Body of pancreas (tissue), 4 donors: Measurements from ENCODE around the gene PRICKLE4. TPM values are rescaled to one million over a fixed set of nuclear protein-coding genes. Genes with fewer than 3 reads are reported as not detected.

Experiments used
- ATAC-seq: fragments of 150-250 bp; one replicate; pipeline ENCODE4 v1.9.1; 2016
- DNase-seq, 4 donors: peaks; one replicate each; pipeline ENCODE4 v3.0.0-alpha.2; 2019
- H3K27ac ChIP-seq, 4 donors: fragments of 200-600 bp; sonication (generic); 1 replicate in 3 of 4; 2 replicates in 1 of 4; pipeline versions ENCODE4 v1.5.1 to v1.6.1; 2016 to 2019; ENCODE audit warnings: mild to moderate bottlenecking in 1 of 4, mixed read lengths in 1 of 4, moderate library complexity in 1 of 4
- H3K27me3 ChIP-seq, 2 donors: fragments of 200-600 bp; sonication (generic); one replicate each; pipeline ENCODE4 v1.6.0; 2016; ENCODE audit warnings: mild to moderate bottlenecking in 1 of 2
- H3K36me3 ChIP-seq, 2 donors: fragments of 200-600 bp; sonication (generic); replicated peaks in 1 of 2; 2 replicates each; pipeline ENCODE4 v1.5.1; 2016; ENCODE audit warnings: low read depth in 2 of 2; ENCODE audit not compliant: insufficient read depth in 1 of 2
- H3K4me1 ChIP-seq: fragments of 200-600 bp; sonication (generic); one replicate; pipeline ENCODE4 v1.6.0; 2016
- H3K4me3 ChIP-seq, 2 donors: fragments of 200-600 bp; sonication (generic); 1 replicate in 1 of 2; 2 replicates in 1 of 2; pipeline ENCODE4 v1.5.1; 2016 to 2019
- H3K9me3 ChIP-seq, 3 donors: fragments of 200-600 bp; sonication (generic); 1 replicate in 2 of 3; 2 replicates in 1 of 3; pipeline ENCODE4 v1.5.1; 2016
- POLR2A ChIP-seq, 3 donors: fragments of 450-650 bp; IDR thresholded peaks; one replicate each; pipeline ENCODE4 v1.6.1; 2016; ENCODE audit warnings: antibody characterized with exemption in 3 of 3, mild to moderate bottlenecking in 2 of 3
- WGBS, 2 donors: methylation state at CpG; one replicate each; pipeline ENCODE4 v1.1.5; 2017; 5-methylcytosine and 5-hydroxymethylcytosine counted together
- intact Hi-C: fragments of 100-400 bp; cut with DNase I; formaldehyde crosslinking; loops from one replicate; pipeline ENCODE4 v1.15.1; 2023
- total RNA-seq, 2 donors: library from RNA; depleted of rRNA; stranded (reverse); fragments of >200 nt; gene quantifications; one replicate each; pipeline ENCODE4 v1.1.0, GENCODE V29; 2016
- TF ChIP-seq, protein P1 (sequence below), 7 experiments: fragments of 450-650 bp in 4 of 7; fragments of 200-600 bp in 3 of 7; sonication (generic) in 3 of 7; IDR thresholded peaks; one replicate each; pipeline ENCODE4 v1.5.1; 2016 to 2019; ENCODE audit warnings: antibody characterized with exemption in 7 of 7

PRICKLE4 gene
- total RNA-seq, 2 donors from 2014 or later = 4.4 to 16.8 TPM

GRCh38 chr6:41756354-41756753 lies 24.2 kb upstream of the PRICKLE4 start:
- TF ChIP-seq, protein P1, sequence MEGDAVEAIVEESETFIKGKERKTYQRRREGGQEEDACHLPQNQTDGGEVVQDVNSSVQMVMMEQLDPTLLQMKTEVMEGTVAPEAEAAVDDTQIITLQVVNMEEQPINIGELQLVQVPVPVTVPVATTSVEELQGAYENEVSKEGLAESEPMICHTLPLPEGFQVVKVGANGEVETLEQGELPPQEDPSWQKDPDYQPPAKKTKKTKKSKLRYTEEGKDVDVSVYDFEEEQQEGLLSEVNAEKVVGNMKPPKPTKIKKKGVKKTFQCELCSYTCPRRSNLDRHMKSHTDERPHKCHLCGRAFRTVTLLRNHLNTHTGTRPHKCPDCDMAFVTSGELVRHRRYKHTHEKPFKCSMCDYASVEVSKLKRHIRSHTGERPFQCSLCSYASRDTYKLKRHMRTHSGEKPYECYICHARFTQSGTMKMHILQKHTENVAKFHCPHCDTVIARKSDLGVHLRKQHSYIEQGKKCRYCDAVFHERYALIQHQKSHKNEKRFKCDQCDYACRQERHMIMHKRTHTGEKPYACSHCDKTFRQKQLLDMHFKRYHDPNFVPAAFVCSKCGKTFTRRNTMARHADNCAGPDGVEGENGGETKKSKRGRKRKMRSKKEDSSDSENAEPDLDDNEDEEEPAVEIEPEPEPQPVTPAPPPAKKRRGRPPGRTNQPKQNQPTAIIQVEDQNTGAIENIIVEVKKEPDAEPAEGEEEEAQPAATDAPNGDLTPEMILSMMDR (IDR thresholded peaks at IDR 0.05) = no peak
- TF ChIP-seq POLR2A (IDR thresholded peaks at IDR 0.05) = no peak
- Histone ChIP-seq H3K4me3 (no peak overlapping the region), H3K36me3 (no peaks in the 10 kb centered on the region), H3K27me3 (no peaks in the 10 kb centered on the region), H3K9me3 (no peaks in the 10 kb centered on the region), H3K27ac (no peak overlapping the region), H3K4me1 (no peaks in the 10 kb centered on the region)
- intact Hi-C loops = no loop called here
- 66 to 82% methylated on average over 13 of the region's 13 CpGs for WGBS, 2 donors
- ATAC-seq (no peak), DNase-seq (no peak)

DNA sequence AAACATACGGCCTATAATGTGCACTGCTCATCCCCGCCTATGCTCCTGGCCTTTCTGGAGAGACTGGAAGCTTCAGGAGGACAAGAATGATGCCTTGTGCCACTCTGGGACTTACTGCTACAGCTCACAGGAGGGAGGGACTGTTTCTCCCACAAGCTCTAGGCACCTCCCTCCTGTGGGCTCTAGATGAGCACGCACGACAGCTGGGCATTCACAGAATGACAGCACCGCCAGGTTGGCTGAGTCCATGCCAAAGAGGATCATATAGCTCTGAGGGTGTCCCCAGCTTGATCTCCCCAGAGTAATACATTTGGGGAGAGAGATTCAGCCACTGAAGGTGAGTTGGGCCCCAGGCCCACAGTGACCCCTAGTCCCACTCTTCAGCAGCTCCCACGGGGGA lies 23.3 kb upstream of the PRICKLE4 start:
- Histone ChIP-seq H3K27me3 (no peaks in the 10 kb centered on the region), H3K4me3 (no peak overlapping the region), H3K36me3 (no peaks in the 10 kb centered on the region), H3K4me1 (no peaks in the 10 kb centered on the region), H3K27ac (no peak overlapping the region), H3K9me3 (no peaks in the 10 kb centered on the region)
- TF ChIP-seq POLR2A (IDR thresholded peaks at IDR 0.05) = no peak
- TF ChIP-seq, protein P1 (IDR thresholded peaks at IDR 0.05) = no peak
- intact Hi-C loops = no loop called here
- DNase-seq = no peak
- WGBS, 2 donors = 59 to 79% methylated on average over 4 to 6 of the region's 6 CpGs
- ATAC-seq = no peak

- WGBS, 2 donors = 38 to 65% methylated on average over 3 to 8 of the region's 8 CpGs
- Histone ChIP-seq H3K4me3 (no peak overlapping the region), H3K27ac (no peak overlapping the region), H3K27me3 (no peaks in the 10 kb centered on the region), H3K36me3 (no peaks in the 10 kb centered on the region), H3K9me3 (no peaks in the 10 kb centered on the region), H3K4me1 (no peaks in the 10 kb centered on the region)
- DNase-seq (no peak), ATAC-seq (no peak)
- TF ChIP-seq POLR2A (IDR thresholded peaks at IDR 0.05) = no peak
- TF ChIP-seq, protein P1 (IDR thresholded peaks at IDR 0.05) = no peak
- intact Hi-C loops = no loop called here
Observed at GRCh38 chr6:41757931-41758640, 22.5 kb upstream of the PRICKLE4 start.

GRCh38 chr6:41758641-41759035 lies 21.9 kb upstream of the PRICKLE4 start:
- Histone ChIP-seq H3K9me3 (no peaks in the 10 kb centered on the region), H3K27me3 (no peaks in the 10 kb centered on the region), H3K27ac (no peak overlapping the region), H3K4me1 (no peaks in the 10 kb centered on the region), H3K36me3 (no peaks in the 10 kb centered on the region), H3K4me3 (no peak overlapping the region)
- intact Hi-C loops = no loop called here
- DNase-seq (no peak), ATAC-seq (no peak)
- WGBS, 2 donors = 75 to 80% methylated on average over 1 to 6 of the region's 6 CpGs
- TF ChIP-seq, protein P1 (IDR thresholded peaks at IDR 0.05) = no peak
- TF ChIP-seq POLR2A (IDR thresholded peaks at IDR 0.05) = no peak
